Cardiac fibroblast (primary cell): ENCODE data around the gene PRIM2.
"Not testable (repeated sequence)": the region's sequence is repeated elsewhere in the genome, so short reads cannot be mapped to it uniquely, and the experiment has no call there.

Source experiments
- DNase-seq, 2 donors: peaks; one replicate each; pipeline versions ENCODE4 v3.0.0 to v3.0.0-alpha.2; 2010; ENCODE audit warnings: low read depth in 2 of 2
- H3K4me3 ChIP-seq, 2 donors: replicated peaks in 1 of 2; 1 replicate in 1 of 2; 2 replicates in 1 of 2; pipeline ENCODE4 v1.5.1; 2011; ENCODE audit warnings: low read depth in 2 of 2, low read length in 2 of 2, mild to moderate bottlenecking in 2 of 2, moderate library complexity in 1 of 2
- TF ChIP-seq, protein P1 (sequence below): IDR thresholded peaks from one replicate; pipeline ENCODE4 v1.5.1; 2011; ENCODE audit warnings: low read depth, mild to moderate bottlenecking, low read length, inconsistent platforms

The PRIM2 gene

DNA sequence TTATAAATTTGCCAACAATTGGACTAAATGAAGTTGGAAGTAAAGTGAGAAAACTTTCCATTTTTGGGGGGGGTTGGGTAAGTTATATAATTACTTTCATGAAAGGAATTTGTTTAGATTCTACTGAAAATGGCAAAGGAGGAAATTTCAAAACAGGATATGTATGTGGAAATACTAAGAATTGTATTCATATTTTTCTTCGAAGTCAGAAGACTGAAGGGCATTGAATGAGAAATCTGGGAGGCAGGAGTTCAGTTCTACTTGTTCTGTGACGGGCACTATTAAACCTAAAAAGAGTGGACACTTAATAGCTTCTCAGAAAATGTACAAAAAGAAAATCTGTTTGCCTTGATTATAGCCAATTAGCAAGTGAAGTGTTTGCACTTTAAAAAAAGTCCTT is 114.7 kb downstream of the PRIM2 start:
- DNase-seq, result peak; percentile 81 to 92
- no peak overlapping the region for H3K4me3 ChIP-seq
- TF ChIP-seq, protein P1, sequence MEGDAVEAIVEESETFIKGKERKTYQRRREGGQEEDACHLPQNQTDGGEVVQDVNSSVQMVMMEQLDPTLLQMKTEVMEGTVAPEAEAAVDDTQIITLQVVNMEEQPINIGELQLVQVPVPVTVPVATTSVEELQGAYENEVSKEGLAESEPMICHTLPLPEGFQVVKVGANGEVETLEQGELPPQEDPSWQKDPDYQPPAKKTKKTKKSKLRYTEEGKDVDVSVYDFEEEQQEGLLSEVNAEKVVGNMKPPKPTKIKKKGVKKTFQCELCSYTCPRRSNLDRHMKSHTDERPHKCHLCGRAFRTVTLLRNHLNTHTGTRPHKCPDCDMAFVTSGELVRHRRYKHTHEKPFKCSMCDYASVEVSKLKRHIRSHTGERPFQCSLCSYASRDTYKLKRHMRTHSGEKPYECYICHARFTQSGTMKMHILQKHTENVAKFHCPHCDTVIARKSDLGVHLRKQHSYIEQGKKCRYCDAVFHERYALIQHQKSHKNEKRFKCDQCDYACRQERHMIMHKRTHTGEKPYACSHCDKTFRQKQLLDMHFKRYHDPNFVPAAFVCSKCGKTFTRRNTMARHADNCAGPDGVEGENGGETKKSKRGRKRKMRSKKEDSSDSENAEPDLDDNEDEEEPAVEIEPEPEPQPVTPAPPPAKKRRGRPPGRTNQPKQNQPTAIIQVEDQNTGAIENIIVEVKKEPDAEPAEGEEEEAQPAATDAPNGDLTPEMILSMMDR, result no peak

DNA sequence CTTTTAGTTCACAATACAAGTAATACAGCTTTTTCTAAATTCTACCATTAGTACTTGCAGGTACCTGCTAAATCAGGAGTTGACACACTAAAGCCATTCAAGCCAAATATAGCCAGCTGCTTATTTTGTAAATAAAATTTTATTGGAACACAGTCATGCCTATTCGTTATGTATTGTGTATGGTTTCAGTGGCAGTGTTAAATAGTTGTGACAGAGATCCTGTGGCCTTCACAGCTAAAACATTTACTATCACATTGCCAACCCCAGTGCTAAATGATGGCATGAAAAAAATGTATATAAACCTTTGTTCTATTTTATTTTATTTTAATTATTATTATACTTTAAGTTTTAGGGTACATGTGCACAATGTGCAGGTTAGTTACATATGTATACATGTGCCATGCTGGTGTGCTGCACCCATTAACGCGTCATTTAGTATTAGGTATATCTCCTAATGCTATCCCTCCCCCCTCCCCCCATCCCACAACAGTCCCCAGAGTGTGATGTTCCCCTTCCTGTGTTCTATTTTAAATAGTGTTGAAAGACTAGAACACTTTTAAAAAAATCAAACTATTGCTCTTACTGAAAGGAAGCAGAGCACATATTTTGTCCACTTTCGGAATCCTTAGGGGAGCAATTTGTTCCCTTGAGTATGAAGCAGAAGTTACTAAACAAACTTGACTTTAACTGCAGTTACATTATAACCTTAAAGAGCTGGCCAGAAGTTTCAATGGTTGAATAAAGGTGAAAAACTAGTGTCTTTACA is 115.7 kb downstream of the PRIM2 start:
- TF ChIP-seq, protein P1, result no peak
- peak; percentile 53 to 85 for DNase-seq
- no peak overlapping the region for H3K4me3 ChIP-seq

DNA sequence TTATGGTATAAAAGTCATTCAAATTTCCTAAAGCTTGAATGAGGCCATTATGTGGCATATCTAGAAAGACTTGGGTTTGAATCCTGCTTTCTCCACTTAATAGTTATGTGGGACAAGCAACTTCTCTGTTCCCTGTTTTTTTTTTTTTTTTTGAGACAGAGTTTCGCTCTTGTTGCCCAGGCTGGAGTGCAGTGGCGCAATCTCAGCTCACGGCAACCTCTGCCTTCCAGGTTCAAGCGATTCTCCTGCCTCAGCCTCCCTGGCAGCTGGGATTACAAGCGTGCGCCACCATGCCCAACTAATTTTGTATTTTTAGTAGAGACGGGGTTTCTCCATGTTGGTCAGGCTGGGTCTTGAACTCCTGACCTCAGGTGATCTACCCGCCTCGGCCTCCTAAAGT is 116.4 kb downstream of the PRIM2 start:
- H3K4me3 ChIP-seq, DNase-seq: not testable (repeated sequence)

DNA sequence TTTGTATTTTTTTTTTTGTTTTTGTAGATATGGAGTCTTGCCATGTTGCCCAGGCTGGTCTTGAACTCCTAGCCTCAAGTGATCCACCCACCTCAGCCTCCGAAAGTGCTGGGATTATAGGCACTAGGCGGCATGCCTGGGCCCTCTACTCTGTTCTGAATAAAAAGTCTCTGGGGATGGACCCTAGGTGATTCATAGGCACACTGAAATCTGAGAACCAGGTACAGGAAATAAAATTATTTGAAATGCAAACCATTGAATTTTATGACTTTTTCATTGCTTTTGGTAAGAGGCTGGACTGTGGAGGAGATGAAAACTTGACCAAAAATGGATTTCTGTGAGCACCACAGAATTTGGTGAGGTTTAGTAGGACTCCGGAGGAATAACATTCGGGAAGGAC is 117.5 kb downstream of the PRIM2 start:
- DNase-seq, result peak in 1 of 2 donors; percentile 25
- TF ChIP-seq, protein P1, result no peak
- H3K4me3 ChIP-seq, result no peak overlapping the region

DNA sequence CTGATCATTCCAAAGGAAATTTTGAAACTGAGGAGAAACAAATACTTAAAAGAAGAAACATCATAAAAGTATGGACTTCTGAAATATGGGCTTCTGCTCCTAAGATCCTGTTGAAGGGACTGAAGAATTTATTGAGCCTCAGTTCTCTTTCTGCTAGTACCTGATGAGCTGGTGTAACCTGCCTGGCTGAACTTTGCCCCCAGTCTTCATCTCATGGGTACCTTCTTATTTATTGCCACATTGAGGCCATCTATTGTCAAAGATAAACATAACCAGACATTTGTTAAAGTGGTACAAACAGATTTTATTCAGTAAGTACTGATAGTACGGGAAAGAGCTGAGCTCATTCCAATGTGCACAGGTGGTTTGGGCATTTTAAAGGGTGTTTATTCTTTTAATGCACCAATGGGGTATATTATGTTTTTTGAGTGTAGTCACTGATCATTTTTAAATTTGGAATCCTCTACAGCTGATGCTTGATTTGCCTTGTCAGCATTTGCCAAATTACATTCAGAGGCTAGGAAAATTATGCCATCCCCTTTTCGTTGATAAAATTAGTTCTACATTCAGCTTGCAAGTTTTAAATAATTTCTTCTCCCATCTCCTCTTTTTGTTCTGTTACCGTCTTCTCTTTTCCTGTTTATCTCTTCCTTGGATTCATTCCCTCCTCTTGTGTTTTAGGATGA is 118.2 kb downstream of the PRIM2 start:
- no peak overlapping the region for H3K4me3 ChIP-seq

GRCh38 chr6:57440735-57441134 is 123.3 kb downstream of the PRIM2 start:
- not testable (repeated sequence) for DNase-seq, H3K4me3 ChIP-seq

More for the DNA sequence above, 118.2 kb downstream of the PRIM2 start:
- TF ChIP-seq, protein P1, result no peak
- no peak for DNase-seq

GRCh38 chr6:57442133-57442532 is 124.7 kb downstream of the PRIM2 start:
- not testable (repeated sequence) for H3K4me3 ChIP-seq

GRCh38 chr6:57443181-57443580 is 125.8 kb downstream of the PRIM2 start:
- DNase-seq, H3K4me3 ChIP-seq: not testable (repeated sequence)

More at GRCh38 chr6:57442133-57442532, 124.7 kb downstream of the PRIM2 start:
- not testable (repeated sequence) for DNase-seq

DNA sequence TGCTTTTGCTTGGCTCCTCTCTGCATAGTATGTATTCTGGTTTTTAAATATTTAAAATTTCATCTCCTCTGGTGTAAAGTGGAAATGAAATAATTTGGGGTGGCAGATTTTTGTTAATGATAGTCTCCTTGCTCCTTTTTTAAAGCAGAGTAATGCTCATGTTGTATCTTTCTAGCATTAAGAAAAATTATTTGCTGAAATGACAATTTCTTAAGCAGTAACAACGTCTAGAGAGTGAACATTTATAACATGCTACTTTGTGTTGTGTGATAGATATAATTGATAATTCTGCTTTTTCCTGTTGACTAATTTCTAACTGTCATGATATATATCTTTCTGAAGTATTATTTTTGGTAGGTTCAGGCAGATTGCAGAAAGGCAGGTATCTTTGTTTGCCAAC is 127.4 kb downstream of the PRIM2 start:
- not testable (repeated sequence) for H3K4me3 ChIP-seq, DNase-seq

DNA sequence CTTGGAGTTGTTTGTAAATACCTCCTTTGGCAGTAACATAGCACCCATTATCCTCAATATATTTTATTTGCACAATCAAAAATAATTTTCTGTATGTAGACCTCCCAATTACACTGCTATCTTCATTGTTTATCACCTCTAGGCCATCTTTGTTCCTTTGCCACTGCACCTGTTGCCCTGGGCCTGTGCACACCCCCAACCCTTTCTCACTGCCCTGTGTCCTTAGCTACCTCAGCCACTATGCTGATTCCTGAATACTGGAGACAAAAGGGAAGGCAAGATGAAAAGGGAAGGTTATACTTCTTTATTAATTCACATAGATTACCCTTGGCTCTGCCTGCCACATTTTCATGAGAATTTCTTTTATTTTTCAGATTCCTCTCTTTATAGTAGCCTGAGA is 127.9 kb downstream of the PRIM2 start:
- not testable (repeated sequence) for H3K4me3 ChIP-seq, DNase-seq

DNA sequence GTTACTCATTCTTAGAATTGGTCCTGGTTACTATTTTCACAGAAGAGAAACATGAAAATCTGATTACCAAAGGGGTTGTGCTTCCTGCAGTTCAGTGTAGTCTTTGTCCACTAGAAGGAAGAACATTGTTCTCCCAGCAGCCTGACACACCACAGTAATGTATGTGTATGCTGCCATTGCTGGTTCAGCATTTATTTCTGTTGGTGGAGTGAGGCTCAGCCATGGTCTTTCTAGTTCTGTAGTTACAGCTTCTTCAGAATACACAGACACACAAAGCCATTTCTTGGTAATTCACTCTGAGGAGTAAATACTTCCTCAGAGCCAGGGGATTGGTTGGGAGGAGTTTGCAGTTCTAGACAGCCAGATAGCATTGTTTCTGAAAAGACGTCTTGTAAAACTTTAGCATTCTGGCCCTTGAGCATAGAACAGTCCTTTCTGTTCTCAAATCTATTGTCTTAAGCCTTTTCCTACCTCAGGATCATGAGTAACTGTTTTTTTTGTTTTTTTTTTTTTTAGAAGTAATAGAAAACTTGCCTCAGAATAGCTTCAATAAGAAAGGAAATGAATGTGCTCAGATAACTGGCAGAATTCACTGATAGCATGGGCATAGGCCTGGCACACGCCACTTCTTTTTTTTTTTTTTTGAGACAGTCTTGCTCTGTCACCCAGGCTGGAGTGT is 128.5 kb downstream of the PRIM2 start:
- not testable (repeated sequence) for H3K4me3 ChIP-seq
- DNase-seq, result peak; percentile 37 to 54

DNA sequence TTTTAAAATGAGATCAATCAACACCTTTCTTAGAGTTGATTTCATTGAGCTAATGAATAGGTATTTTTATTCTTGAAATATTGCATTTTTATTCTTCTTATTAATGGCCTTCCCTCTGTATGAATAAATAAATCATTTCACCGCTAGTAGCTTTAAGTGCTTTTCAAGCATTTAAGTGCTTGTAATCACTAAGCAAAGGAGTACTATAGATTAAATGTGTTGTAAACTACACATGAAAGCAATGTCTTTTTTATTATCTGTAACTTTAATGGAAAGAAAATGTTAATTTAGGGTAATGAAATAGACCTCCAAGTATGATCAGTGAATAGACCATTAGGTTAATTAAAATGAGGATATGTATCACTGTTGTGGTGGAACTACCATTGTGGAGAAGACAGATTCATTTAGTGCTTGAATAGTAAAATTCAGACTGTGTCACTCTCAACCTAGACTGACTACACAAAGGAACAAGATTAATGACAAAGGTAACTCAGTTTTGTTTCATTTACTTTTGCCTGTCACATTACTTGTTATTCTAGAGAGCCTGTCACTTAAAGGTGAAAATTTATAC is 132.2 kb downstream of the PRIM2 start:
- H3K4me3 ChIP-seq, DNase-seq: not testable (repeated sequence)

DNA sequence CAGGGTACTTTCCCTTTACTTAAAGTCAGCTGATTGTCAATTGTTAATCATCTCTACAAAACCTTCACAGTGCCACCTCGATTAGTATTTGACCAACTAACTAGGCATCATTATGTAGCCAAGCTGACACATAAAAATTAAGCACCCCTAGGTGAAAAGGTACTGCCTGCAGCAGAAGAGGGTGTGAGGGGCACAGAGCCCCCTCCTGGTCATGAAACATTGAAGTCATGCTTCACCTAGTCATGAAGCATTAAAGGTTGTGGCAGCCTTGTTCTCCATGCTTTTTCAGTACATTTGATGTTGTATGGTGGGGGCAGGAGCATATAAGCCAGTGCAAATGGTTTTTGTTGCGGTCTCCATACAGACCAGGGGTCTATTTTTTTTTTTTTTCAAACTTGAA is 142.4 kb downstream of the PRIM2 start:
- not testable (repeated sequence) for DNase-seq, H3K4me3 ChIP-seq
